ENCODE data around the gene EFNA5. TPM values are rescaled to one million over a fixed set of nuclear protein-coding genes. Genes with fewer than 3 reads are reported as not detected.

EFNA5 gene
- polyA plus RNA-seq, 3 donors: 0.01 TPM; not detected in 2

DNA sequence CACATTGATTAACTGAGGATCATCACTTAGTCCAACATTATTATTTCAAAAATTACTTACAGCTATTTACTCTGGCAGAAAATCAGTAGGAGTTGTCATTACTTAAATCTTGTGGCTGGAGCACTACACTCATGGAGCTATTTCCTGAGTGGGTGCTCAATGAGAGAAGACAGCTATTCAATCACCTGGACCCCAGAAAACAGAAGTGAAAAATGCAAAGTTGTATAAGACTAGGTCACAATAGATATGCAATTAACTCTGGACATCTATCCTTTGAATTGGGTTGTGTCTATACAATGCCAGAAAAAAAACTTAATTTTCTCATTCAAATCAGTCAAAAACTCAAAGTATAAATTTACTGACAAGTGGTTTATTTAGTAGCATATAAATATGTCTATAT is 340.9 kb downstream of the EFNA5 start:
- Histone ChIP-seq H3K27me3 (ENCODE audit: control insufficient read depth in 2 of 2, insufficient read depth in 2 of 2, low read length in 2 of 2) (no peaks in the 10 kb centered on the region), H2AFZ (ENCODE audit: insufficient read depth, low read depth, low read length, poor library complexity, severe bottlenecking) (no peak overlapping the region), H3K9me3 (replicated peaks in 1 of 2; ENCODE audit: control insufficient read depth in 1 of 2, insufficient read depth in 1 of 2, low read length in 2 of 2) (no peaks in the 10 kb centered on the region), H3K36me3 (replicated peaks in 1 of 2; ENCODE audit: control insufficient read depth in 1 of 2, insufficient read depth in 2 of 2, low read length in 2 of 2) (no peaks in the 10 kb centered on the region), H3K4me2 (replicated peaks; ENCODE audit: extremely low read depth, low read length, poor library complexity, severe bottlenecking) (no peak overlapping the region), H3K4me1 (ENCODE audit: control insufficient read depth in 1 of 2, insufficient read depth in 2 of 2, low read length in 2 of 2) (no peaks in the 10 kb centered on the region), H3K4me3 (replicated peaks in 1 of 3; ENCODE audit: low read depth in 2 of 3, low read length in 3 of 3) (no peak overlapping the region), H3K9ac (ENCODE audit: insufficient read depth, low read length, poor library complexity, severe bottlenecking) (no peak overlapping the region), H3K27ac (ENCODE audit: low read depth in 1 of 2, low read length in 2 of 2) (no peak overlapping the region), H4K20me1 (ENCODE audit: insufficient read depth, low read length) (no peaks in the 10 kb centered on the region), H3K79me2 (ENCODE audit: insufficient read depth, low read length) (no peaks in the 10 kb centered on the region)
- TF ChIP-seq, protein P1, sequence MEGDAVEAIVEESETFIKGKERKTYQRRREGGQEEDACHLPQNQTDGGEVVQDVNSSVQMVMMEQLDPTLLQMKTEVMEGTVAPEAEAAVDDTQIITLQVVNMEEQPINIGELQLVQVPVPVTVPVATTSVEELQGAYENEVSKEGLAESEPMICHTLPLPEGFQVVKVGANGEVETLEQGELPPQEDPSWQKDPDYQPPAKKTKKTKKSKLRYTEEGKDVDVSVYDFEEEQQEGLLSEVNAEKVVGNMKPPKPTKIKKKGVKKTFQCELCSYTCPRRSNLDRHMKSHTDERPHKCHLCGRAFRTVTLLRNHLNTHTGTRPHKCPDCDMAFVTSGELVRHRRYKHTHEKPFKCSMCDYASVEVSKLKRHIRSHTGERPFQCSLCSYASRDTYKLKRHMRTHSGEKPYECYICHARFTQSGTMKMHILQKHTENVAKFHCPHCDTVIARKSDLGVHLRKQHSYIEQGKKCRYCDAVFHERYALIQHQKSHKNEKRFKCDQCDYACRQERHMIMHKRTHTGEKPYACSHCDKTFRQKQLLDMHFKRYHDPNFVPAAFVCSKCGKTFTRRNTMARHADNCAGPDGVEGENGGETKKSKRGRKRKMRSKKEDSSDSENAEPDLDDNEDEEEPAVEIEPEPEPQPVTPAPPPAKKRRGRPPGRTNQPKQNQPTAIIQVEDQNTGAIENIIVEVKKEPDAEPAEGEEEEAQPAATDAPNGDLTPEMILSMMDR (IDR thresholded peaks at IDR 0.05): no peak
- no peak overlapping the region for H3K27ac Mint-ChIP-seq
- peaks cover 0 to 2% (median 1%) of the 10 kb centered on the region in 3 donors for H3K27me3 Mint-ChIP-seq (ENCODE audit: low read depth in 3 of 3)
- H3K4me3 Mint-ChIP-seq: no peak overlapping the region
- peaks cover 0 to 3% (median 0%) of the 10 kb centered on the region in 7 donors for H3K9me3 Mint-ChIP-seq
- intact Hi-C loops (cut with micrococcal nuclease): no loop called here
- no peaks in the 10 kb centered on the region for H3K4me1 Mint-ChIP-seq
- no peak for DNase-seq
- no peaks in the 10 kb centered on the region for H3K36me3 Mint-ChIP-seq

All from CD14-positive monocyte (primary cell).